Body of pancreas (tissue), 4 donors: ENCODE measurements around the gene ANKRD33. TPM values are rescaled to one million over a fixed set of nuclear protein-coding genes. Genes with fewer than 3 reads are reported as not detected.

ENCODE experiments used
- ATAC-seq: fragments of 150-250 bp; one replicate; pipeline ENCODE4 v1.9.1; 2016
- DNase-seq, 4 donors: peaks; one replicate each; pipeline ENCODE4 v3.0.0-alpha.2; 2019
- H3K27ac ChIP-seq, 4 donors: fragments of 200-600 bp; sonication (generic); 1 replicate in 3 of 4; 2 replicates in 1 of 4; pipeline versions ENCODE4 v1.5.1 to v1.6.1; 2016 to 2019; ENCODE audit warnings: mild to moderate bottlenecking in 1 of 4, mixed read lengths in 1 of 4, moderate library complexity in 1 of 4
- H3K27me3 ChIP-seq, 2 donors: fragments of 200-600 bp; sonication (generic); one replicate each; pipeline ENCODE4 v1.6.0; 2016; ENCODE audit warnings: mild to moderate bottlenecking in 1 of 2
- H3K36me3 ChIP-seq, 2 donors: fragments of 200-600 bp; sonication (generic); replicated peaks in 1 of 2; 2 replicates each; pipeline ENCODE4 v1.5.1; 2016; ENCODE audit warnings: low read depth in 2 of 2; ENCODE audit not compliant: insufficient read depth in 1 of 2
- H3K4me1 ChIP-seq: fragments of 200-600 bp; sonication (generic); one replicate; pipeline ENCODE4 v1.6.0; 2016
- H3K4me3 ChIP-seq, 2 donors: fragments of 200-600 bp; sonication (generic); 1 replicate in 1 of 2; 2 replicates in 1 of 2; pipeline ENCODE4 v1.5.1; 2016 to 2019
- H3K9me3 ChIP-seq, 3 donors: fragments of 200-600 bp; sonication (generic); 1 replicate in 2 of 3; 2 replicates in 1 of 3; pipeline ENCODE4 v1.5.1; 2016
- CTCF ChIP-seq, 7 experiments: fragments of 450-650 bp in 4 of 7; fragments of 200-600 bp in 3 of 7; sonication (generic) in 3 of 7; IDR thresholded peaks; one replicate each; pipeline ENCODE4 v1.5.1; 2016 to 2019; ENCODE audit warnings: antibody characterized with exemption in 7 of 7
- POLR2A ChIP-seq, 3 donors: fragments of 450-650 bp; IDR thresholded peaks; one replicate each; pipeline ENCODE4 v1.6.1; 2016; ENCODE audit warnings: antibody characterized with exemption in 3 of 3, mild to moderate bottlenecking in 2 of 3
- WGBS, 2 donors: methylation state at CpG; one replicate each; pipeline ENCODE4 v1.1.5; 2017; 5-methylcytosine and 5-hydroxymethylcytosine counted together
- intact Hi-C: fragments of 100-400 bp; cut with DNase I; formaldehyde crosslinking; loops from one replicate; pipeline ENCODE4 v1.15.1; 2023
- total RNA-seq, 2 donors: library from RNA; depleted of rRNA; stranded (reverse); fragments of >200 nt; gene quantifications; one replicate each; pipeline ENCODE4 v1.1.0, GENCODE V29; 2016

ANKRD33 gene
- total RNA-seq, 2 donors from 2014 or later, result not detected

GRCh38 chr12:51850965-51851299 is 37.0 kb upstream of the ANKRD33 start:
- no peak for ATAC-seq
- Histone ChIP-seq H3K27ac (no peak overlapping the region), H3K9me3 (no peaks in the 10 kb centered on the region), H3K4me3 (no peak overlapping the region), H3K27me3 (peaks cover 0 to 23% of the 10 kb centered on the region in 2 donors), H3K4me1 (peaks cover 25% of the 10 kb centered on the region), H3K36me3 (no peaks in the 10 kb centered on the region)
- TF ChIP-seq POLR2A (IDR thresholded peaks at IDR 0.05) (no peak), CTCF (IDR thresholded peaks at IDR 0.05) (no peak)
- intact Hi-C loops, result no loop called here
- no peak for DNase-seq
- WGBS, 2 donors, result 81 to 85% methylated on average over 4 of the region's 4 CpGs

GRCh38 chr12:51851413-51852124 is 36.3 kb upstream of the ANKRD33 start:
- Histone ChIP-seq H3K27me3 (peaks cover 0 to 17% of the 10 kb centered on the region in 2 donors), H3K4me3 (no peak overlapping the region), H3K36me3 (no peaks in the 10 kb centered on the region), H3K4me1 (peaks cover 26% of the 10 kb centered on the region), H3K9me3 (no peaks in the 10 kb centered on the region), H3K27ac (no peak overlapping the region)
- intact Hi-C loops, result no loop called here
- TF ChIP-seq POLR2A (IDR thresholded peaks at IDR 0.05), result no peak
- TF ChIP-seq CTCF (IDR thresholded peaks at IDR 0.05), result no peak
- WGBS, 2 donors, result 59 to 78% methylated on average over 7 to 8 of the region's 8 CpGs
- no peak for ATAC-seq
- DNase-seq, result no peak

- Histone ChIP-seq H3K27me3 (peaks cover 0 to 8% of the 10 kb centered on the region in 2 donors), H3K9me3 (no peaks in the 10 kb centered on the region), H3K36me3 (no peaks in the 10 kb centered on the region), H3K4me1 (peaks cover 16% of the 10 kb centered on the region), H3K4me3 (no peak overlapping the region), H3K27ac (no peak overlapping the region)
- TF ChIP-seq CTCF (IDR thresholded peaks at IDR 0.05), result no peak
- no peak for TF ChIP-seq POLR2A (IDR thresholded peaks at IDR 0.05)
- intact Hi-C loops, result no loop called here
- DNase-seq (no peak), ATAC-seq (no peak)
- WGBS, 2 donors, result 82 to 96% methylated on average over 5 of the region's 5 CpGs
Measured at GRCh38 chr12:51852404-51853137, 35.3 kb upstream of the ANKRD33 start.

GRCh38 chr12:51855586-51856428 is 32.1 kb upstream of the ANKRD33 start:
- Histone ChIP-seq H3K9me3 (no peaks in the 10 kb centered on the region), H3K4me3 (no peak overlapping the region), H3K27ac (no peak overlapping the region), H3K36me3 (no peaks in the 10 kb centered on the region), H3K27me3 (no peaks in the 10 kb centered on the region), H3K4me1 (peaks cover 7% of the 10 kb centered on the region)
- peak; percentile 68 for ATAC-seq
- no peak for TF ChIP-seq POLR2A (IDR thresholded peaks at IDR 0.05)
- no peak for TF ChIP-seq CTCF (IDR thresholded peaks at IDR 0.05)
- DNase-seq, result peak in 3 of 4 donors; percentile 20 to 44 (median 33)
- WGBS, 2 donors, result 10 to 20% methylated on average over 14 to 21 of the region's 21 CpGs
- intact Hi-C loops, result no loop called here
